Uterus (tissue), 2 donors: ENCODE measurements around the gene THSD4.

Experiments used
- POLR2A ChIP-seq, 2 donors: fragments of 450-650 bp; IDR thresholded peaks; one replicate each; pipeline ENCODE4 v1.6.1; 2016; ENCODE audit warnings: antibody characterized with exemption in 2 of 2, mild to moderate bottlenecking in 1 of 2, moderate library complexity in 1 of 2
- TF ChIP-seq, protein P1 (sequence below), 4 experiments: fragments of 200-600 bp in 2 of 4; fragments of 450-650 bp in 2 of 4; sonication (generic) in 2 of 4; IDR thresholded peaks; one replicate each; pipeline ENCODE4 v1.5.1; 2016 to 2019; ENCODE audit warnings: antibody characterized with exemption in 4 of 4, mild to moderate bottlenecking in 2 of 4, moderate library complexity in 1 of 4

DNA sequence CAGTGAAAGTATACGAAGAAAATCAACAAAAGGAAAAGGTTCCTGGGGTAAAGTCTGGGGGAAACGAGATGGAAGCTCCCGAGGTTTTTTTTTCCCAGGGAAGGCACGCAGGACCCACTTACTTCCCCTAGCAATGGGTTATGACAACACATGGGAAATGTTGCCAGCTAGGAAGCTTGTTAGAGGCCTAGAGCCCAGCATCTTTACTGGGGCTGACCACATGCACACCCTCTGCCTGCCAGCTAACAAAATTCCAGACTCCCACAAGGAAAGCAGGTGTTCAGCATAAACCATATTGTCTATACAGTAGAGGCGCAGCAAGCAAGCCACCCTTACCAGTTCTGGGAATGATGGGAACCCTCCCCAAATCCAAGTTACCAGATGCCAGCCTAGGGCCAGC is 436.3 kb downstream of the THSD4 start:
- TF ChIP-seq, protein P1, sequence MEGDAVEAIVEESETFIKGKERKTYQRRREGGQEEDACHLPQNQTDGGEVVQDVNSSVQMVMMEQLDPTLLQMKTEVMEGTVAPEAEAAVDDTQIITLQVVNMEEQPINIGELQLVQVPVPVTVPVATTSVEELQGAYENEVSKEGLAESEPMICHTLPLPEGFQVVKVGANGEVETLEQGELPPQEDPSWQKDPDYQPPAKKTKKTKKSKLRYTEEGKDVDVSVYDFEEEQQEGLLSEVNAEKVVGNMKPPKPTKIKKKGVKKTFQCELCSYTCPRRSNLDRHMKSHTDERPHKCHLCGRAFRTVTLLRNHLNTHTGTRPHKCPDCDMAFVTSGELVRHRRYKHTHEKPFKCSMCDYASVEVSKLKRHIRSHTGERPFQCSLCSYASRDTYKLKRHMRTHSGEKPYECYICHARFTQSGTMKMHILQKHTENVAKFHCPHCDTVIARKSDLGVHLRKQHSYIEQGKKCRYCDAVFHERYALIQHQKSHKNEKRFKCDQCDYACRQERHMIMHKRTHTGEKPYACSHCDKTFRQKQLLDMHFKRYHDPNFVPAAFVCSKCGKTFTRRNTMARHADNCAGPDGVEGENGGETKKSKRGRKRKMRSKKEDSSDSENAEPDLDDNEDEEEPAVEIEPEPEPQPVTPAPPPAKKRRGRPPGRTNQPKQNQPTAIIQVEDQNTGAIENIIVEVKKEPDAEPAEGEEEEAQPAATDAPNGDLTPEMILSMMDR (IDR thresholded peaks at IDR 0.05) = no peak
- no peak for TF ChIP-seq POLR2A (IDR thresholded peaks at IDR 0.05)
